Fibroblast of skin of abdomen (primary cell): ENCODE measurements around the gene ACVRL1.

Experiments
- DNase-seq: peaks from one replicate; pipeline ENCODE4 v3.0.0-alpha.2; 2013

The ACVRL1 gene

GRCh38 chr12:51917746-51918453 is 10.6 kb downstream of the ACVRL1 start:
- DNase-seq = no peak

GRCh38 chr12:51920046-51920445 is 12.7 kb downstream of the ACVRL1 start:
- DNase-seq = no peak

GRCh38 chr12:51921017-51921725 is 13.9 kb downstream of the ACVRL1 start:
- DNase-seq = no peak

GRCh38 chr12:51922146-51922545 is 14.8 kb downstream of the ACVRL1 start:
- DNase-seq = no peak

- peak; percentile 74 for DNase-seq
Measured at GRCh38 chr12:51922762-51923505, 15.6 kb downstream of the ACVRL1 start.

GRCh38 chr12:51923506-51924365 is 16.4 kb downstream of the ACVRL1 start:
- no peak for DNase-seq

GRCh38 chr12:51924551-51925319 is 17.4 kb downstream of the ACVRL1 start:
- DNase-seq = no peak

- DNase-seq = no peak
Measured at GRCh38 chr12:51925346-51926063, 18.2 kb downstream of the ACVRL1 start.

GRCh38 chr12:51926064-51926632 is 18.8 kb downstream of the ACVRL1 start:
- DNase-seq = no peak

GRCh38 chr12:51926718-51927117 is 19.4 kb downstream of the ACVRL1 start:
- DNase-seq = no peak

GRCh38 chr12:51932218-51933076 is 25.1 kb downstream of the ACVRL1 start:
- DNase-seq = no peak

- no peak for DNase-seq
Measured at GRCh38 chr12:51934080-51934479, 26.8 kb downstream of the ACVRL1 start.

GRCh38 chr12:51937926-51938325 is 30.6 kb downstream of the ACVRL1 start:
- no peak for DNase-seq

- no peak for DNase-seq
Measured at GRCh38 chr12:51938726-51939125, 31.4 kb downstream of the ACVRL1 start.

- DNase-seq = peak; percentile 39
Measured at GRCh38 chr12:51941011-51941581, 33.8 kb downstream of the ACVRL1 start.

GRCh38 chr12:51941604-51942003 is 34.3 kb downstream of the ACVRL1 start:
- no peak for DNase-seq

GRCh38 chr12:51942056-51942455 is 34.8 kb downstream of the ACVRL1 start:
- no peak for DNase-seq

GRCh38 chr12:51942501-51943000 is 35.2 kb downstream of the ACVRL1 start:
- DNase-seq = no peak

GRCh38 chr12:51943346-51943745 is 36.0 kb downstream of the ACVRL1 start:
- DNase-seq = no peak
